SKM-1 treated with dmso at 0.1 percent for 144 hours (cell line): Measurements from ENCODE around the gene MACIR.
A peak's percentile ranks its signal among the peaks of the same experiment; 100 is the strongest.

ENCODE experiments used
- DNase-seq: peaks from one replicate; lab custom pipeline; 2025; ENCODE audit not compliant: unreplicated experiment; lab: John Stamatoyannopoulos, UW

MACIR gene

DNA sequence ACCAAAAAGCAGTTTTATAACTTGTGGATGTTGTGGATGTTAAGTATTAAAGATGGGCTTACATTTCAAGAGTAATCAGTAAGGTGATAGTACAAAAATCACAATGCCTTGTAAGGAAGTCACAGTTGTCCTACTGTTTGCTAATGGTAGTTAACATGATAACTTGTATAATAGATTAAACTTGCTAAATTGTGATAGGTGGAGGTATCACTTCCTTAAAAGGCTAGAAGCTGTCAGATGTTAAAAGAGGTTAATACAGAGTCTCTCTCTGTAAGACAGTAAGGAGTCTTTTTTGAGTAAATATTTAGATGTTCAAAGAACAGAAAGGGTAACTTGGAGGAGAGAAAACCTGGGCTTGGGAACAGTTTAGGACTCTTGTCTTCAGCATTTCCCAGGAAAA lies 14.2 kb upstream of the MACIR start:
- no peak for DNase-seq

GRCh38 chr5:103245761-103246160 lies 12.8 kb upstream of the MACIR start:
- DNase-seq = no peak

GRCh38 chr5:103247118-103247517 lies 11.4 kb upstream of the MACIR start:
- no peak for DNase-seq

DNA sequence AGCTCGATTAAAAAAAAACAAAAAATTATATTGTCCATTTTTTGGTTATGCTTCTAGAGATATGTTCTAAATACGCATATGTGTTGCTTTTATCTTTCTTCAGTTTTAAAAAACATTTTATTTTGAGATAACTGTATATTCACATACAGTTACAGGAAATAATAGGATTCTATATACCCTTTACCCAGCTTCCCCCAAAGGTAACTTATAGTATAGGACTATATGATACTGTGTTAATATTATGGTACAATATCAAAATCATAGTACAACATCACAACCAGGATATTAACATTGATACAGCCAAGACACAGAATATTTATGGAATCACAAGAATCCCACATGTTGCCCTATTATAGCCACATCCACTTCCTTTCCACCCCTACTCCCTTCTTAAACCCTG lies 9.5 kb upstream of the MACIR start:
- no peak for DNase-seq

- no peak for DNase-seq
Measured at GRCh38 chr5:103254921-103255320, 3.6 kb upstream of the MACIR start.

DNA sequence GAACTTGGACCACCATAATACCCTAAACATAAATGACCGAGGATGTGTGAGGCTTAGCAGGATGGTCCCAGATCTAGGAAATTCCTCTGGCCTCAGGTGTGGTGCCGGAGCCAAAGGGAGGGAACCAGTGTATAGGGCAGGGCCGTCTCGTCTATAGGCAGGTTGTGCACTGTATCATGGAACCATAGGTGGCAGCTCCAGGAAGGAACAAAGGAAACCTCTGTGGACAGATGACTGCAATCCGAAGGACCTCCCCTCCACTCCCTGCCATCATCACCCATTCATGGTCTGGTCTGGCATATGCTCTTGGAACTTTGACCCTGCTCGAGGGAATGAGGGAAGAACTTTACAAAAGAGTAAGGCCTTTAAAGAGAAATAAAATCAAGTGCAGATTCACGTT lies 2.9 kb upstream of the MACIR start:
- no peak for DNase-seq

GRCh38 chr5:103256178-103256577 lies 2.4 kb upstream of the MACIR start:
- DNase-seq = no peak

GRCh38 chr5:103258957-103259704 lies 568 bp downstream of the MACIR start:
- peak; percentile 68 for DNase-seq

DNA sequence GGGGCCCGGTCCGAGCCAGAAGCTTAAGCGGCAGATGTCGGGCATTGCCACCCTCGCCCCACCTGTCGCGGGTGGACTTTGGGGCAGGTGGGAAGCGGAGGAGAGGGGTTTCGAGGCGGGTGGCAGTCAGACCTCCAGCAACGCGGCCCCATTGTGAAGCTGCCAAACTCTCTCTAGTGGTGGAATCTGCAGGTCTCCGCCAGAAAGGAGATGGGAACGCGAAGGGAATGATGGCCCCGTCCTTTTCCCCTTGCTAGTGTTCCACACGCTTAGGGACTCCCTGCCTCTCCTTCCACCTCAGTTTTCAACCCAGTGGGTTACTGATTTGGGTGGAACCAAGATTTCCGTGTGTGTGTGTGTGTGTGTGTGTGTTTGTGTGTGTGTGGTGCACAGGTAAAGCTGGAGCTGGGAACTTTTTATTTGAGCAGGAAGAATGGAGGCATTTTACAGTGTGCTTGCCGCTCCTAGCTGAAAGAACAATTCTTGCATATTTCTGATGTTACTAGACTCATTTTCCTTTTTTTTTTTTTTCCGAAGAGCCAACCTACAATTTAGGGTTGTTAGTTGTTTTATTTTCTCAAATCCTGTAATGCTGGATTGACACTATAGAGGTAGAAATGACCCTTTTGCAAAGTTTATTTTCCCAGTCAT lies 1.3 kb downstream of the MACIR start:
- no peak for DNase-seq

DNA sequence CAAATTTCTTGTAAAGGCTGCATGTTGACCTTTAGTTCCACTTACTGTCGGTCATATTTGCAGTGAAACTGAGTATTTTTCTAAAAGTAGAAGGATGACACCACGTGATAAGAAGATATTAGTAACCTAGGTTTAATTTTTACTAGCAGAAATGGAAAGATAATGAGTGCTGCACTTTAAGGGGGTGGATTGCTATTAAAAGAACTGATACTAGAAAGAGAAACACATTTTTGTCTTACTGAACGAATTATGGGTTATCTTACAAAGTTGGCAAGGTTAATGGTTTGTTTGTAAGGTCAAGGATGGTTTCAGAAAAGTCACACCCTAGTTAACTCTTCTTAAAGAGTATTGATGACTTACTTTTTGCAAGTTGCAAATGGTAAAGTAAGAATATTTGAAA lies 2.4 kb downstream of the MACIR start:
- DNase-seq = no peak

- no peak for DNase-seq
Measured at GRCh38 chr5:103262422-103262871, 3.9 kb downstream of the MACIR start.

- DNase-seq = no peak
Measured at GRCh38 chr5:103263054-103263453, 4.5 kb downstream of the MACIR start.

- DNase-seq = no peak
Measured at GRCh38 chr5:103264508-103264907, 5.9 kb downstream of the MACIR start.

GRCh38 chr5:103270581-103270980 lies 12.0 kb downstream of the MACIR start:
- DNase-seq = no peak

- DNase-seq = no peak
Measured at GRCh38 chr5:103271570-103272289, 13.2 kb downstream of the MACIR start.

DNA sequence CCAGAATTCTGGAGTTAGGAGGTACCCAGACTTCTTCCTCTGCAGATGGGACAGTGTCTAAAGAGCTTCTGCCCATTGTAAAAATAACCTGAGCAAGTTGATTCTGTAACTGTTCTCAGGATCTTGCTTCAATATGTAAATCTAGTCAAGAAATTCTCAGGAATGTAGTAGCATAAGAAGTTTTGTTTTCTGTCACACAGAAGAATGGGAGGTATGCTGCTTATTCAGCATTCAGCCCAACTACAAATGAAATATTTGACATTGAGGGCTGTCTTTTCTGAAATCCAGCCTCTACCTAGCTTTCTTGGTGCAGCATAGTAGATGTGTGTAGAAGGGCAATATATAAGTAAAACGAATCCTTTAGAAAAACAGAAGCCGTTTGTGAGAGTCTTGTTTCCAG lies 13.8 kb downstream of the MACIR start:
- DNase-seq = no peak

GRCh38 chr5:103273952-103274351 lies 15.4 kb downstream of the MACIR start:
- DNase-seq = no peak

DNA sequence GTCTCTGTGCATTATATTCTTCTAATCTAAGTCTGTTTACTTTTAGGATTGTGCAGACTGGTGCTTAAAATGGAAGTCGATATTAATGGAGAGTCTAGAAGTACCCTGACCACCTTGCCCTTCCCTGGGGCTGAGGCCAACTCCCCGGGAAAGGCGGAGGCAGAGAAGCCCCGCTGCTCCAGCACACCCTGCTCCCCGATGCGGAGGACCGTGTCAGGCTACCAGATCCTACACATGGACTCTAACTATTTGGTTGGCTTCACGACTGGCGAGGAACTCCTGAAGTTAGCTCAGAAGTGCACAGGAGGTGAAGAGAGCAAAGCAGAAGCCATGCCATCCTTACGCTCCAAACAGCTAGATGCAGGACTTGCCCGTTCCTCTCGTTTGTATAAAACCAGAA lies 17.3 kb downstream of the MACIR start:
- no peak for DNase-seq

GRCh38 chr5:103280967-103281366 lies 22.4 kb downstream of the MACIR start:
- no peak for DNase-seq

- no peak for DNase-seq
Measured at GRCh38 chr5:103283120-103283519, 24.6 kb downstream of the MACIR start.

DNA sequence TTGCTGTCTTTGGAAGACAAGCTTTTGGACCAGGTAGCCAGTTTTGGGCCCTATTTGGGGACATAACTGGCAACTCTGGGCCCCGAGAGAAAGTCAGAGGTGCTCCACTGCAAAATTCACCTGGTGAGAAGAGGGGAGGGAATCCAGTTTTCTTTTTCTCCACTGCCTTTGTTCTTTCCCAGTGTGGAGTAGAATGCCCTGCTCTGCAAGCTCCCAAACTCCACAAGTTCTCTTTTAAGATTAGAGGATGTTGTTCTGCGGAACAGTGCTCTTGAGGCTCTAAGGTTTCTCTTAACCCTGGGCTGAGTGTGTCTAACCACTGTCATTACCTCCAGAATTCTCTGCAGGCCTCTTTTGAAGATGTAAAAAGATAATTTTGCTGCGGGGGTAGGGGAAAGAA lies 25.3 kb downstream of the MACIR start:
- DNase-seq = no peak

GRCh38 chr5:103286622-103287021 lies 28.1 kb downstream of the MACIR start:
- no peak for DNase-seq
